RCC 7860 (cell line): ENCODE measurements around the gene MEF2C.
A peak's percentile ranks its signal among the peaks of the same experiment; 100 is the strongest.

ENCODE experiments used
- DNase-seq: peaks from one replicate; pipeline ENCODE4 v3.0.0-alpha.2; 2015; ENCODE audit warnings: low spot score
- FAIRE-seq: peaks from 2 replicates; lab custom pipeline; 2012; peaks lifted over from hg19 to GRCh38; lab: Jason Lieb, UNC

The MEF2C gene

DNA sequence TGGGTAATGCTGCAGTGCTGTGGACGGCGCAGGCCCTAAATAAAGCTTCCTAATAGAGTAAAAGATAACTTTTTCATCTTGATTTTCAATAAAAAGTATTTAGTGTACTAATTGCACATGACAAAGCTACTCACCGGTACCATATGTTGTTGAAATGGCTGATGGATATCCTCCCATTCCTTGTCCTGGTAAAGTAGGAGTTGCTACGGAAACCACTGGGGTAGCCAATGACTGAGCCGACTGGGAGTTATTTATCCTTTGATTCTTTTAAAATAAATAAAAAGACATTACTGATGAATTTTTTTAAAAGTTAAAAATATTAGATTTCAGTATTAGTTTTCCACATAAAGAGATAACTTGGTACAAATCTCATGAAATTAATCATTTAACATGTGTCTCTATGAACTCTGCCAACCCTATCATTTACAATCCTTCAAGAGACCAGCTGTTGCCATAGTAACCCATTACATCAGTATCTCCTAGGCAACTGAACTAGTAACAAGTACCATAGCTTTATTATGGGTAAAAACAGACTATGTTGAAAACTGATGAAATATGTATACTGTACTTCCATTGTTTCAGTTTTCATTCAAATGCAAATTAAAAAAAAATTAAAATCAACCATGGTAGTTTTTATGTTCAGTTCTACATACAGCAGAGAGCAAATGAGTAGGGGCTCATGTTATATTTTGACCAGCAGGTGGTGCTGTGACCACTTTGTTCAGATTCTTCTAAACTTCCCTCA lies 153.7 kb downstream of the MEF2C start:
- DNase-seq = peak; percentile 47
- FAIRE-seq = peak; percentile 76

DNA sequence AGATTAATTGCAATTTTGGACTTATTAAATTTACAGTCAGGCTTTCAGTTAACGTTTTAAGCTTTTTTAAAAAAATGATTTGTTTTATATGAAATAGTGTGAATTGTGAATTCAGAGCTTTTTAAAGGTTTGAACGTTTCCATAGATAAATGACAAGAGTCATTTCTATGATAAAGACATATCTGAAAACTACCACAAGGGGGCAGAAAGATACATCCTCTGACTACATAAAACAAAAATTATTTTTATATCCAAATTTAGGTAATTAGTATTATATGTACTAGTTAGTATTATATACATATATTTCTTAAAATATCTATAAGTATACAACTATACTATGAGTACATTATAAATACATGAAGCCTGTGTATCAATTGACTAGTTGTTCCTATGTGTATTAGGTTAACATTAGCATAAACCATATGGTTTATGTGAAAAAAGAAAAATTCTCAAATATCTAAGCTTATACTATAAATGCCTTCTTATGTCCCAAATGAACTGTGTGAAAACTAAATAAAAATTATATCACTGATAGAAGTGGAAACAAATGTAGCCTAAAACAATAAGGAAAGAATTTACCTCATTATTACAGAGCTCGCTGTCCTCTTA lies 155.2 kb downstream of the MEF2C start:
- DNase-seq = no peak

DNA sequence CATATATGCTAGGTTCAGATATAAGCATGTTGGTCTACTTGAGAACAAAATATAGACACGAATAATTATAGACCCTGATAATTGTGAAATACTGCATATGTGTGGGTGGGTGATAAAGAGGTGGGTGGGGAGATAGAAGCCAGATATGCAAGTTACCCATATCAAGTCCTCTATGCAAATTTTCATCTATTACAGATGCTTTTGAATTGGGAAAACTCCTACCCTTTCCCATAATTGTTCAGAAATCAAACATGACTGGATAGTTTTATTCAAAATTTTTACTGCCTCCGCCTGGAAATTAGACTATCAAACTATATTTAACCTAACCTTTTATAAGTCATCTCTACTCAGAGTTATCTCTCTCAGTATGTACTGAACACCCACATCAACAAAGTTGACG lies 157.5 kb downstream of the MEF2C start:
- DNase-seq (no peak), FAIRE-seq (no peak)

More for the DNA sequence above, 155.2 kb downstream of the MEF2C start:
- FAIRE-seq = peak; percentile 78

GRCh38 chr5:88724201-88724600 lies 158.8 kb downstream of the MEF2C start:
- no peak for FAIRE-seq
- DNase-seq = no peak

GRCh38 chr5:88722546-88723073 lies 160.4 kb downstream of the MEF2C start:
- no peak for FAIRE-seq

DNA sequence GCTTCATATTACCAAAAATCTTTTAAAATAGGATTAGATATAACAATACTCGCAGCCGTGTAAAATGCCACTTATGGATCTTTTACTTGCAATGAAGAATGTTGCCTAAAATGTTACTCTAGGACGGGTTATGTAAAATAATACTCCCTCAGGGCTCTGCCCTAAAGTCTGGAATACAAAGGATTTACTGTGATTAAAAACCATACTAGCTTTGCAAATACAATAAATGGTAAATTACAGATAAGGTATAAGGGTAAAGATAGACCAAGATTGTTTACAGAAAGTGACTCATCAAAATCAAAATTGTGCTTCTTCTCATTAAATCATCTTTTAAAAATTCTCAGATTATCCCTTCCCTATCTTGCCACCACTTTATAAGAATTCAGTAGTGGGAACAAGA lies 163.6 kb downstream of the MEF2C start:
- DNase-seq (no peak), FAIRE-seq (no peak)

More at GRCh38 chr5:88722546-88723073, 160.4 kb downstream of the MEF2C start:
- no peak for DNase-seq

DNA sequence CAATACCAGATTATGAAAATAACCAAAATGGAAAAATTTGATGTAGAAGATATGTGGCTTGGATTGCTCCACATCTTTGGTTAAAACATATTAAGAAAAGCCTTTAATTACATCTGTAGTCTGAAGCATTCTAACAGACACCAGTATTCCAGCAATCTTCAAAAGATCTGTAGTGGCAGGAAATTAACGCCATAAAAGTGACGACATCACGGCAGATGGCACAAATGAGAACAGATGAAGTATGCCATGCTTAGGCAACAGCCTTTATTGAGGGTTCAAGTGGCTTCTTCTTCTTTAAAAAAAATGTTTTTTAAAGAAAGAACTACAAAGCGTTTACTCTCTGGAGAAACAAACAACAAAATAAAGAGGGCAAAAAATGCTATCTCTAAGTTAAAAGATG lies 164.2 kb downstream of the MEF2C start:
- DNase-seq (no peak), FAIRE-seq (no peak)

GRCh38 chr5:88716101-88716500 lies 166.9 kb downstream of the MEF2C start:
- DNase-seq (no peak), FAIRE-seq (no peak)

GRCh38 chr5:88715503-88715902 lies 167.5 kb downstream of the MEF2C start:
- DNase-seq (no peak), FAIRE-seq (no peak)

GRCh38 chr5:88713818-88714217 lies 169.2 kb downstream of the MEF2C start:
- FAIRE-seq (no peak), DNase-seq (no peak)

- FAIRE-seq (no peak), DNase-seq (no peak)
Measured at GRCh38 chr5:88708682-88709398, 174.1 kb downstream of the MEF2C start.

DNA sequence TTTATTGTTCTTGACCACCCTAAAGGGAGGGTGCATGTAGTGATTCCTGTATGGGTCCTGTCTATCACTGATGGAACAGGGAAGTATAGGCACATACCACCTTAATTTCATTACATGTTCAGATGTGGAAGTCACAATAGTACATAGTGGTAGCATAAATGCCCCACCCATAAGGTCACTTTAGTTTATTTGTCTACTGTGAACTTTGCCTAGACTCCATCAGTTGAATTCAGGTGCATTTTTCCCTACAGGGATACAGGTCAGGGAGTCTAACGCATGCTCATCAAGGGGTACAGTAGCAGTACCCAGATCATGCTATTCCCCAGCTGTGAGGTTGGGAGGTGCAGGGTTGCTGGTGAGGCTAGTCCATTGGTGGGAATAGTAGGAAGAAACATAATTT lies 175.0 kb downstream of the MEF2C start:
- no peak for FAIRE-seq
- no peak for DNase-seq

GRCh38 chr5:88707216-88707965 lies 175.6 kb downstream of the MEF2C start:
- DNase-seq (peak; percentile 7), FAIRE-seq (no peak)

DNA sequence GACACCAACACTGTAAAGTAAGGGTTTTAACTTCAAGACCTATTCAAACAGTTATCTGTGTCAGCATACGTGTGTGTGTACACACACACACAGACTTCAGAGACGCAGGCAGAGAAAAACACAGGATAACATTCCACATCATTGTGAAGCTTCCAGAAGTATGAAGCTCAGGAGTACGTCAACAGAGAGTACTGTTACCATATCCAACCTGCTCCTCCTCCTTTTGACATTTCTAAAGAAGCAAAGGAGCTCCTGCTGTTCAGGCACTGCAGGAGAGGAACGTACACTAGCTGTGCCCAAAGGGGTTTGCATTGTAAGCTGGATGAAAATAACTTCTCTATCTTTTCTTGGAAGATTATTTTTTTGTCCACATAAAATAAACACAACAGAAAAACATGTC lies 180.7 kb downstream of the MEF2C start:
- no peak for FAIRE-seq
- DNase-seq = no peak

DNA sequence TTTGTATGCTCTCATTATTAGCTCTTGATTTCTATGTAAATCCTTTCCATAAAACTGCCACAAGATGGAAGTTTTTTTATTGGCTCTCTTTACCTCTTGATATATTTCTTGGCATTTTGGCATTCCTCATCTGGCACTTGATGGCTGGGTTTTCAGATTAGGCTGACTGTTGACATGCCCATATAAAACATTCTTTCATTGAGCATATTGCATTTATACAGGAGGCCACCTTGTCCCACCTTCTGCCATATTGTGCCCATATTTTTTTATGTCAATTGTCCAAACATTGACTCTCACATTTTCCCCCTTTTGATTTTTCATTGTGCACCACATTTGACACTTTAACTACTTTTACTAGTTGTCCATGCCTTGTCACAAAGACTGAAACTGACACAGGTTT lies 182.9 kb downstream of the MEF2C start:
- DNase-seq (no peak), FAIRE-seq (no peak)

GRCh38 chr5:88698290-88698689 lies 184.7 kb downstream of the MEF2C start:
- DNase-seq (no peak), FAIRE-seq (no peak)

DNA sequence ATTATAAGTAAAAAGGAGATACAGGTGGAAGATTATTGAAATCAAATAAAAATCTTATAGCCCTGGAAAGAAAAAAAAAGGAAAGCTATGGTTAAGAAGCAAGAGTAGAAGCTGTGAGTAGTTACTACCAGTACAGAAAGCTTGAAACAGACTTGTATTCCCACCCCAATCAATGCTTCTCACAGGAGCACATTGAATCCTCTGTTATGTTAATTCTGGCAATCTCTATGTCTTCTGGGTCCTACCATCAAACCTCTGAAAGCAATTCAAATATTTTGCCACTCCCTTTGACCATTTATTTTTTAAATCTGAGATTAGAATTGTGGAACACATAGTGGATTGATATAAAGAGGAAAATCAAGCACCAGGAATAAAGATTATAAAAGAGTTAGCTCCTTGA lies 186.5 kb downstream of the MEF2C start:
- DNase-seq (no peak), FAIRE-seq (no peak)

- DNase-seq (no peak), FAIRE-seq (no peak)
Measured at GRCh38 chr5:88695931-88696330, 187.1 kb downstream of the MEF2C start.

DNA sequence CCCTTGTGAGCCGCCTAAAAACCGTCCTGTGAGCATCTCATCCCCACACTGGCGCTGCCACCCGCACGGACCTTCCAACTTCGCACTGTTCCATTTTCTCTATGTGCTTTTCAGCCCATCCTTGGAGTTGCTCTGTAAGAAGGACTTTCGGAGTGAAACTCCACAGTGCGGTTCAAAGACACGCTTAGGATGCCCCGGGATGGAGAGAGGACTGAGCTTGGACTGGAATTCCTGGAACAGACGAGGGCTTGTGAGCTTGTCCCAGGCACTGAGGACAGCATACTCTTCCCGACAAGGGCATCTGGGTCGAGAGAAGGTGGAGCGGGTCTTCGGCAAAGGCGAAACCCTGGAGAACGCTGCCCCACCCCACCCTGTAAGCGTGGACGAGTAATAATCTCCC lies 187.8 kb downstream of the MEF2C start:
- no peak for FAIRE-seq
- no peak for DNase-seq

- no peak for DNase-seq
- no peak for FAIRE-seq
Measured at GRCh38 chr5:88694023-88694679, 188.8 kb downstream of the MEF2C start.
